AG04450 (cell line): ENCODE data around the gene EPN3. TPM values are rescaled to one million over a fixed set of nuclear protein-coding genes. Genes with fewer than 3 reads are reported as not detected.

Experiments used
- CTCF ChIA-PET: fragments of 300-600, 350-600 bp; formaldehyde crosslinking; extraction: SDS; loops from one replicate; lab custom pipeline; 2022; ENCODE audit warnings: antibody characterized with exemption, inconsistent platforms; lab: Charles Lee
- POLR2A ChIA-PET: fragments of 350-600 bp; formaldehyde crosslinking; extraction: SDS; loops from one replicate; lab custom pipeline; 2021; ENCODE audit warnings: antibody characterized with exemption, inconsistent platforms; lab: Yijun Ruan, JAX
- DNase-seq: peaks from one replicate; pipeline ENCODE4 v3.0.0-alpha.2; 2011; ENCODE audit warnings: low read depth, low spot score
- H3K27ac ChIP-seq: one replicate; pipeline ENCODE4 v1.5.1; 2012; ENCODE audit warnings: low read depth, low read length, control low read depth
- H3K27me3 ChIP-seq: one replicate; pipeline ENCODE4 v1.6.0; 2012; ENCODE audit warnings: low read length; ENCODE audit not compliant: control insufficient read depth, insufficient read depth
- H3K4me3 ChIP-seq: 2 replicates; pipeline ENCODE4 v1.5.1; 2011; ENCODE audit warnings: mild to moderate bottlenecking, low read depth, low read length, control low read depth
- H3K9me3 ChIP-seq: 2 replicates; pipeline ENCODE4 v1.5.1; 2012; ENCODE audit warnings: low read length; ENCODE audit not compliant: control insufficient read depth, insufficient read depth
- polyA plus RNA-seq: library from polyadenylated mRNA; depleted of rRNA; stranded (reverse); fragments of >200 nt; gene quantifications from 2 replicates; pipeline ENCODE4 v1.2.3, GENCODE V29; 2011
- TF ChIP-seq, protein P1 (sequence below): IDR thresholded peaks from 2 replicates; pipeline ENCODE4 v1.5.1; 2011; ENCODE audit warnings: low read depth, low read length, control low read depth, inconsistent platforms

The EPN3 gene
- polyA plus RNA-seq, 1 experiment: not detected

DNA sequence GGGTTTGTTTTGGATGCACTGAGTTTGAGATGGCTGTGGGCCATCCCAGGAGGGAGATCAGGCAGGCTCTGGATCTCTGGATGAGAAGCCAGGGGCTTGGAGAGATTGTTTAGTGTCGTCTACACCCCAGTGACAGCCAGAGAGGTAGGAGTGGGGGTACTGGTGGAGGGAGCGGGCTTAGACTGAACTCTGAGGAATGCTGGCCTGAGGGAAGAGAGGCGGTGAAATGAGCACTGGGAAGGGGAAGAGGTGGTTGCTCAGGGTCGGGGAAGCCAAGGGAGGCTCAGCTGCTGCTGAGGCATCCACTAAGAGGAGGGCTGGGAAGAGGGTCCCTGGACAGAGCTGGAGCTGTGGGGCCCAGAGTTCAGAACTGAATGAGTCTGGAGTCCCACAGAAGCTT lies 51.6 kb downstream of the EPN3 start:
- Histone ChIP-seq H3K4me3 (no peak overlapping the region), H3K9me3 (peaks cover 4% of the 10 kb centered on the region), H3K27me3 (peaks cover 51% of the 10 kb centered on the region), H3K27ac (no peak overlapping the region)
- CTCF ChIA-PET: no interaction called here
- TF ChIP-seq, protein P1, sequence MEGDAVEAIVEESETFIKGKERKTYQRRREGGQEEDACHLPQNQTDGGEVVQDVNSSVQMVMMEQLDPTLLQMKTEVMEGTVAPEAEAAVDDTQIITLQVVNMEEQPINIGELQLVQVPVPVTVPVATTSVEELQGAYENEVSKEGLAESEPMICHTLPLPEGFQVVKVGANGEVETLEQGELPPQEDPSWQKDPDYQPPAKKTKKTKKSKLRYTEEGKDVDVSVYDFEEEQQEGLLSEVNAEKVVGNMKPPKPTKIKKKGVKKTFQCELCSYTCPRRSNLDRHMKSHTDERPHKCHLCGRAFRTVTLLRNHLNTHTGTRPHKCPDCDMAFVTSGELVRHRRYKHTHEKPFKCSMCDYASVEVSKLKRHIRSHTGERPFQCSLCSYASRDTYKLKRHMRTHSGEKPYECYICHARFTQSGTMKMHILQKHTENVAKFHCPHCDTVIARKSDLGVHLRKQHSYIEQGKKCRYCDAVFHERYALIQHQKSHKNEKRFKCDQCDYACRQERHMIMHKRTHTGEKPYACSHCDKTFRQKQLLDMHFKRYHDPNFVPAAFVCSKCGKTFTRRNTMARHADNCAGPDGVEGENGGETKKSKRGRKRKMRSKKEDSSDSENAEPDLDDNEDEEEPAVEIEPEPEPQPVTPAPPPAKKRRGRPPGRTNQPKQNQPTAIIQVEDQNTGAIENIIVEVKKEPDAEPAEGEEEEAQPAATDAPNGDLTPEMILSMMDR: no peak
- POLR2A ChIA-PET: no interaction called here
- no peak for DNase-seq

- CTCF ChIA-PET: interaction anchor here (0.7 kb wide), 1 partner anchor 33 kb away, joined by 3 read pairs; no protein-coding TSS in a partner anchor
- POLR2A ChIA-PET: interaction anchor here (0.6 kb wide), 1 partner anchor 90 kb away, joined by 3 read pairs; no protein-coding TSS in a partner anchor
- H3K9me3 ChIP-seq: peaks cover 4% of the 10 kb centered on the region
- DNase-seq: no peak
- H3K27me3 ChIP-seq: peaks cover 47% of the 10 kb centered on the region
- no peak overlapping the region for H3K4me3 ChIP-seq
- TF ChIP-seq, protein P1: no peak
- no peak overlapping the region for H3K27ac ChIP-seq
Observed at GRCh38 chr17:50584749-50585148, 52.2 kb downstream of the EPN3 start.

GRCh38 chr17:50585346-50585745 lies 52.8 kb downstream of the EPN3 start:
- DNase-seq: no peak
- Histone ChIP-seq H3K27ac (no peak overlapping the region), H3K4me3 (no peak overlapping the region), H3K27me3 (peaks cover 44% of the 10 kb centered on the region), H3K9me3 (peaks cover 4% of the 10 kb centered on the region)
- CTCF ChIA-PET: interaction anchor here (0.7 kb wide), 1 partner anchor 34 kb away, joined by 3 read pairs; no protein-coding TSS in a partner anchor
- POLR2A ChIA-PET: no interaction called here
- TF ChIP-seq, protein P1: no peak

DNA sequence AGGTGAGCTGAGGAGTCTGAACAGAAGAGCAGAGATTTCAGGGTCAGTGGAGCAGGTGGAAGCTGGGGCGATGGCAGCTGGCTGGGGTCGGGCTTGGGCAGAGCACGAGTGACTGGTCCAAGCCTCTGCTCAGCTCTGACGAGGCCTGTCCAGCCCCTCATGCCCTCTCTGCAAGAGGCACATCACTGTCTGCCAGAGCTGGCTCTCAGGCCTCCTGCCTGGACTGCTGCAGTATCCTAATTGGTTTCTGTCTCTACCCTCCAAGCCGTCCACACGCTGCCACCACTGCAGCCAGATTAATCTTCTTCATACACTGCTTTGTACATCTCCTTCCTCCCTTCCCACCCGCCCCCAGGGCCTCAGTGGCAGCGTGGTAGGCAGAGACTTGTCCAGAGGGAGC lies 53.4 kb downstream of the EPN3 start:
- POLR2A ChIA-PET: no interaction called here

More for the DNA sequence above, 53.4 kb downstream of the EPN3 start:
- Histone ChIP-seq H3K27ac (no peak overlapping the region), H3K27me3 (peaks cover 42% of the 10 kb centered on the region), H3K4me3 (no peak overlapping the region), H3K9me3 (peaks cover 4% of the 10 kb centered on the region)
- no peak for DNase-seq
- TF ChIP-seq, protein P1: no peak
- CTCF ChIA-PET: no interaction called here
